ENCODE measurements around the gene FAM177A1. TPM values are rescaled to one million over a fixed set of nuclear protein-coding genes. Genes with fewer than 3 reads are reported as not detected.

The FAM177A1 gene
- total and polyA plus RNA-seq, 9 of the 15 experiments (the other 6 are each of a cell fraction or from before 2014, with no cell fraction given) = 7.7 to 36.2 (median 29.9) TPM

DNA sequence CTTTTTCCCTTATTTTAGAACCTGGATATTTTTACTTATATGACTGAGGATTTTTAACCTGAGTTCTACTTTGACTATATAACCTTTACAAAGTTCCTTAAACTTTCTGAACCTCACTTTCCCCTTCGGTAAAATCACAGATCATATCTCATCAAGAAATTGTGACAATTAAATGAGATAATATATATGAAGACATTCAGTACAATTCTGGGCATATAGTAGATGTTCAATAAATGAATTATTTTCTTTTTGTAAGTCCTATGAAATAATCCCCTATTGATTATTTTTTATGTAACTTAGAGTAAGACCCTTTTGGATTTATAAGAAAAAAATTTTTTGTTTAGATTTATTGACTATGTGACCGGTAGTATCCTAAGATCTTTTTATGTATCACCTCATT lies 17.6 kb upstream of the FAM177A1 start:
- no peaks in the 10 kb centered on the region for H3K27me3 ChIP-seq (ENCODE audit: control insufficient read depth in 2 of 2, insufficient read depth in 2 of 2, low read length in 2 of 2)
- H3K79me2 ChIP-seq (ENCODE audit: control insufficient read depth, insufficient read depth, low read length) = no peaks in the 10 kb centered on the region
- H3K27ac ChIP-seq (ENCODE audit: extremely low read depth, low read depth, low read length) = no peak overlapping the region
- H3K4me1 ChIP-seq (replicated peaks in 1 of 2; ENCODE audit: control insufficient read depth in 2 of 2, insufficient read depth in 2 of 2, low read length in 2 of 2) = no peaks in the 10 kb centered on the region
- FAIRE-seq (no peak), DNase-seq (ENCODE audit: extremely low read depth in 1 of 4, low spot score in 3 of 4) (no peak), ATAC-seq (no peak)
- BruUV-seq (replicated peaks) = no TSS peak
- intact Hi-C loops (cut with micrococcal nuclease) = no loop called here
- H3K4me2 ChIP-seq (ENCODE audit: insufficient read depth, low read length) = no peak overlapping the region
- POLR2A ChIA-PET = no interaction called here
- WGBS (ENCODE audit: insufficient coverage, low coverage, missing lambda C conversion rate) = 81% methylated on average over 2 of the region's 2 CpGs
- TF ChIP-seq ZNF764 (CRISPR knock-in tag; IDR thresholded peaks at IDR 0.05; ENCODE audit: low read depth) (no peak), CBFB (CRISPR knock-in tag; IDR thresholded peaks at IDR 0.05) (no peak), FOS (IDR thresholded peaks at IDR 0.05; ENCODE audit: extremely low read depth, insufficient read length) (no peak), NONO (IDR thresholded peaks at IDR 0.05; ENCODE audit: low read depth in 2 of 2, low read length in 1 of 2) (no peak), ZNF316 (IDR thresholded peaks at IDR 0.05) (no peak), ZNF561 (CRISPR knock-in tag; conservative IDR thresholded peaks at IDR 0.05) (no peak), BCOR (IDR thresholded peaks at IDR 0.05) (no peak), ESRRB (CRISPR knock-in tag; IDR thresholded peaks at IDR 0.05; ENCODE audit: borderline replicate concordance) (no peak), SAFB (IDR thresholded peaks at IDR 0.05; ENCODE audit: borderline replicate concordance, low read depth, low read length) (no peak), RBM34 (IDR thresholded peaks at IDR 0.05; ENCODE audit: borderline replicate concordance, insufficient read depth, low read length) (no peak), ZNF134 (CRISPR knock-in tag; conservative IDR thresholded peaks at IDR 0.05) (no peak), HMGN3 (IDR thresholded peaks at IDR 0.05; ENCODE audit: borderline replicate concordance, extremely low read depth, insufficient read length, low read depth, low read length) (no peak), ZNF197 (CRISPR knock-in tag; IDR thresholded peaks at IDR 0.05; ENCODE audit: low read depth) (no peak)
- TF ChIP-seq, protein P1, sequence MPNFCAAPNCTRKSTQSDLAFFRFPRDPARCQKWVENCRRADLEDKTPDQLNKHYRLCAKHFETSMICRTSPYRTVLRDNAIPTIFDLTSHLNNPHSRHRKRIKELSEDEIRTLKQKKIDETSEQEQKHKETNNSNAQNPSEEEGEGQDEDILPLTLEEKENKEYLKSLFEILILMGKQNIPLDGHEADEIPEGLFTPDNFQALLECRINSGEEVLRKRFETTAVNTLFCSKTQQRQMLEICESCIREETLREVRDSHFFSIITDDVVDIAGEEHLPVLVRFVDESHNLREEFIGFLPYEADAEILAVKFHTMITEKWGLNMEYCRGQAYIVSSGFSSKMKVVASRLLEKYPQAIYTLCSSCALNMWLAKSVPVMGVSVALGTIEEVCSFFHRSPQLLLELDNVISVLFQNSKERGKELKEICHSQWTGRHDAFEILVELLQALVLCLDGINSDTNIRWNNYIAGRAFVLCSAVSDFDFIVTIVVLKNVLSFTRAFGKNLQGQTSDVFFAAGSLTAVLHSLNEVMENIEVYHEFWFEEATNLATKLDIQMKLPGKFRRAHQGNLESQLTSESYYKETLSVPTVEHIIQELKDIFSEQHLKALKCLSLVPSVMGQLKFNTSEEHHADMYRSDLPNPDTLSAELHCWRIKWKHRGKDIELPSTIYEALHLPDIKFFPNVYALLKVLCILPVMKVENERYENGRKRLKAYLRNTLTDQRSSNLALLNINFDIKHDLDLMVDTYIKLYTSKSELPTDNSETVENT (CRISPR knock-in tag; IDR thresholded peaks at IDR 0.05) = no peak
- TF ChIP-seq, protein P2, sequence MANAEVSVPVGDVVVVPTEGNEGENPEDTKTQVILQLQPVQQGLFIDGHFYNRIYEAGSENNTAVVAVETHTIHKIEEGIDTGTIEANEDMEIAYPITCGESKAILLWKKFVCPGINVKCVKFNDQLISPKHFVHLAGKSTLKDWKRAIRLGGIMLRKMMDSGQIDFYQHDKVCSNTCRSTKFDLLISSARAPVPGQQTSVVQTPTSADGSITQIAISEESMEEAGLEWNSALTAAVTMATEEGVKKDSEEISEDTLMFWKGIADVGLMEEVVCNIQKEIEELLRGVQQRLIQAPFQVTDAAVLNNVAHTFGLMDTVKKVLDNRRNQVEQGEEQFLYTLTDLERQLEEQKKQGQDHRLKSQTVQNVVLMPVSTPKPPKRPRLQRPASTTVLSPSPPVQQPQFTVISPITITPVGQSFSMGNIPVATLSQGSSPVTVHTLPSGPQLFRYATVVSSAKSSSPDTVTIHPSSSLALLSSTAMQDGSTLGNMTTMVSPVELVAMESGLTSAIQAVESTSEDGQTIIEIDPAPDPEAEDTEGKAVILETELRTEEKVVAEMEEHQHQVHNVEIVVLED (CRISPR knock-in tag; IDR thresholded peaks at IDR 0.05) = no peak
- TF ChIP-seq, protein P3, sequence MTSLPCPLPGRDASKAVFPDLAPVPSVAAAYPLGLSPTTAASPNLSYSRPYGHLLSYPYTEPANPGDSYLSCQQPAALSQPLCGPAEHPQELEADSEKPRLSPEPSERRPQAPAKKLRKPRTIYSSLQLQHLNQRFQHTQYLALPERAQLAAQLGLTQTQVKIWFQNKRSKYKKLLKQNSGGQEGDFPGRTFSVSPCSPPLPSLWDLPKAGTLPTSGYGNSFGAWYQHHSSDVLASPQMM (CRISPR knock-in tag; IDR thresholded peaks at IDR 0.05) = no peak
- TF ChIP-seq, protein P4, sequence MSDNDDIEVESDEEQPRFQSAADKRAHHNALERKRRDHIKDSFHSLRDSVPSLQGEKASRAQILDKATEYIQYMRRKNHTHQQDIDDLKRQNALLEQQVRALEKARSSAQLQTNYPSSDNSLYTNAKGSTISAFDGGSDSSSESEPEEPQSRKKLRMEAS (CRISPR knock-in tag; IDR thresholded peaks at IDR 0.05) = no peak
- no peak overlapping the region for H3K9ac ChIP-seq (ENCODE audit: insufficient read depth in 1 of 2, low read depth in 2 of 2, low read length in 2 of 2)
- CTCF ChIA-PET (ENCODE audit: low intra/inter-chr PET ratio) = no interaction called here
- H2AFZ ChIP-seq (ENCODE audit: low read depth, low read length) = no peak overlapping the region
- in situ Hi-C loops (cut with MboI) = no loop called here
- H3K4me3 ChIP-seq = no peak overlapping the region
- no peaks in the 10 kb centered on the region for H3K9me1 ChIP-seq (ENCODE audit: control insufficient read depth, insufficient read depth, low read length)
- no peaks in the 10 kb centered on the region for H3K9me3 ChIP-seq (replicated peaks; ENCODE audit: control insufficient read depth, insufficient read depth, low read depth, low read length)
- no peaks in the 10 kb centered on the region for H4K20me1 ChIP-seq (replicated peaks; ENCODE audit: control insufficient read depth, insufficient read depth, low read length)
- H3K36me3 ChIP-seq (ENCODE audit: control insufficient read depth, insufficient read depth, low read length) = peaks cover 38% of the 10 kb centered on the region; the same call in 1 of the 3 replicates

Measured in K562 (cell line).